HG03439 (cell line): Measurements from ENCODE around the gene GRIPAP1.

Source experiments
- ATAC-seq: cut with Tn5 transposase; IDR thresholded peaks from one replicate; pipeline ENCODE4 v1.9.1; 2021; ENCODE audit warnings: mild to moderate bottlenecking, moderate library complexity; ENCODE audit not compliant: unreplicated experiment

The GRIPAP1 gene

GRCh38 chrX:48927123-48927522, 74.9 kb downstream of the GRIPAP1 start:
- ATAC-seq, result no peak

- ATAC-seq, result no peak
Observed at GRCh38 chrX:48924270-48924669, 77.8 kb downstream of the GRIPAP1 start.

GRCh38 chrX:48923771-48924170, 78.3 kb downstream of the GRIPAP1 start:
- no peak for ATAC-seq
